ENCODE measurements around the gene RAC3. TPM values are rescaled to one million over a fixed set of nuclear protein-coding genes. Genes with fewer than 3 reads are reported as not detected.

The RAC3 gene
- total and polyA plus RNA-seq, 10 donors, result 0.60 to 3.4 (median 1.1) TPM; not detected in 2

- TF ChIP-seq CTCF (IDR thresholded peaks at IDR 0.05 in 8 of 11, conservative IDR thresholded peaks at IDR 0.05 in 3 of 11), result no peak
- no peak for TF ChIP-seq POLR2A (IDR thresholded peaks at IDR 0.05)
- TF ChIP-seq POLR2AphosphoS5 (IDR thresholded peaks at IDR 0.05), result no peak
- Histone ChIP-seq H3K27me3 (replicated peaks in 1 of 7) (no peaks in the 10 kb centered on the region), H3K4me3 (no peak overlapping the region), H3K4me1 (peaks cover 5 to 28% (median 17%) of the 10 kb centered on the region in 6 donors), H3K27ac (no peak overlapping the region), H3K36me3 (peaks cover 0 to under 1% (median 0%) of the 10 kb centered on the region in 6 donors), H3K9me3 (no peaks in the 10 kb centered on the region)
- intact Hi-C loops (cut with DNase I; ENCODE audit: low total_unique reads), result loop anchor here (10.0 kb wide), 1 partner anchor 64 kb away; no protein-coding TSS in a partner anchor
- no peak for DNase-seq
- 73 to 88% (median 80%) methylated on average over 17 of the region's 17 CpGs for WGBS, 5 donors
Measured at GRCh38 chr17:82041144-82041814, 9.8 kb downstream of the RAC3 start.

GRCh38 chr17:82042649-82043048 lies 11.2 kb downstream of the RAC3 start:
- 88 to 94% (median 90%) methylated on average over 9 of the region's 9 CpGs for WGBS, 5 donors
- Histone ChIP-seq H3K27me3 (replicated peaks in 1 of 7) (no peaks in the 10 kb centered on the region), H3K4me1 (peaks cover 0 to 15% (median 6%) of the 10 kb centered on the region in 6 donors), H3K9me3 (no peaks in the 10 kb centered on the region), H3K27ac (no peak overlapping the region), H3K4me3 (no peak overlapping the region), H3K36me3 (peaks cover 0 to 14% (median 6%) of the 10 kb centered on the region in 6 donors)
- intact Hi-C loops (cut with DNase I; ENCODE audit: low total_unique reads), result loop anchor here (10.0 kb wide), 1 partner anchor 62 kb away; no protein-coding TSS in a partner anchor
- DNase-seq, result no peak
- no peak for TF ChIP-seq POLR2A (IDR thresholded peaks at IDR 0.05)
- TF ChIP-seq POLR2AphosphoS5 (IDR thresholded peaks at IDR 0.05), result no peak

- WGBS, 5 donors, result 75 to 85% (median 79%) methylated on average over 10 to 16 of the region's 16 CpGs
- Histone ChIP-seq H3K27me3 (replicated peaks in 1 of 7) (no peaks in the 10 kb centered on the region), H3K4me1 (peaks cover 0 to 6% (median 0%) of the 10 kb centered on the region in 6 donors), H3K36me3 (peaks cover 0 to 23% (median 7%) of the 10 kb centered on the region in 6 donors), H3K27ac (no peak overlapping the region), H3K4me3 (no peak overlapping the region), H3K9me3 (no peaks in the 10 kb centered on the region)
- DNase-seq, result no peak
- intact Hi-C loops (cut with DNase I; ENCODE audit: low total_unique reads), result loop anchor here (10.0 kb wide), 1 partner anchor 61 kb away; no protein-coding TSS in a partner anchor
- TF ChIP-seq POLR2A (IDR thresholded peaks at IDR 0.05) (no peak), CTCF (IDR thresholded peaks at IDR 0.05 in 8 of 11, conservative IDR thresholded peaks at IDR 0.05 in 3 of 11) (no peak), POLR2AphosphoS5 (IDR thresholded peaks at IDR 0.05) (no peak)
Measured at GRCh38 chr17:82043507-82043906, 12.0 kb downstream of the RAC3 start.

GRCh38 chr17:82045936-82046484 lies 14.5 kb downstream of the RAC3 start:
- peaks cover 6 to 22% (median 17%) of the 10 kb centered on the region in 6 donors for H3K4me1 ChIP-seq
- no peaks in the 10 kb centered on the region for H3K9me3 ChIP-seq
- no peak overlapping the region for H3K4me3 ChIP-seq
- 81 to 91% (median 85%) methylated on average over 14 of the region's 14 CpGs for WGBS, 5 donors
- H3K36me3 ChIP-seq, result peaks cover 0 to 39% (median 9%) of the 10 kb centered on the region in 6 donors
- H3K27me3 ChIP-seq (replicated peaks in 1 of 7), result no peaks in the 10 kb centered on the region
- TF ChIP-seq POLR2AphosphoS5 (IDR thresholded peaks at IDR 0.05) (peak in 2 of 3 donors; percentile 12 to 13), POLR2A (IDR thresholded peaks at IDR 0.05) (no peak)
- H3K27ac ChIP-seq, result no peak overlapping the region
- DNase-seq, result no peak
- intact Hi-C loops (cut with DNase I; ENCODE audit: low total_unique reads), result loop anchor here (10.0 kb wide), 1 partner anchor 59 kb away; no protein-coding TSS in a partner anchor

GRCh38 chr17:82046903-82047302 lies 15.4 kb downstream of the RAC3 start:
- H3K9me3 ChIP-seq, result no peaks in the 10 kb centered on the region
- no peak overlapping the region for H3K27ac ChIP-seq
- no peaks in the 10 kb centered on the region for H3K27me3 ChIP-seq (replicated peaks in 1 of 7)
- H3K36me3 ChIP-seq, result peaks cover 0 to 39% (median 9%) of the 10 kb centered on the region in 6 donors
- peaks cover 6 to 24% (median 20%) of the 10 kb centered on the region in 6 donors for H3K4me1 ChIP-seq
- WGBS, 5 donors, result 89 to 95% (median 92%) methylated on average over 7 to 21 of the region's 21 CpGs
- TF ChIP-seq POLR2A (IDR thresholded peaks at IDR 0.05) (no peak), CTCF (IDR thresholded peaks at IDR 0.05 in 8 of 11, conservative IDR thresholded peaks at IDR 0.05 in 3 of 11) (no peak), POLR2AphosphoS5 (IDR thresholded peaks at IDR 0.05) (no peak)
- DNase-seq, result no peak
- no peak overlapping the region for H3K4me3 ChIP-seq
- intact Hi-C loops (cut with DNase I; ENCODE audit: low total_unique reads), result loop anchor here (10.0 kb wide), 1 partner anchor 58 kb away; no protein-coding TSS in a partner anchor
